Measurements from ENCODE around the gene IFI6.
A peak's percentile ranks its signal among the peaks of the same experiment; 100 is the strongest.

DNA sequence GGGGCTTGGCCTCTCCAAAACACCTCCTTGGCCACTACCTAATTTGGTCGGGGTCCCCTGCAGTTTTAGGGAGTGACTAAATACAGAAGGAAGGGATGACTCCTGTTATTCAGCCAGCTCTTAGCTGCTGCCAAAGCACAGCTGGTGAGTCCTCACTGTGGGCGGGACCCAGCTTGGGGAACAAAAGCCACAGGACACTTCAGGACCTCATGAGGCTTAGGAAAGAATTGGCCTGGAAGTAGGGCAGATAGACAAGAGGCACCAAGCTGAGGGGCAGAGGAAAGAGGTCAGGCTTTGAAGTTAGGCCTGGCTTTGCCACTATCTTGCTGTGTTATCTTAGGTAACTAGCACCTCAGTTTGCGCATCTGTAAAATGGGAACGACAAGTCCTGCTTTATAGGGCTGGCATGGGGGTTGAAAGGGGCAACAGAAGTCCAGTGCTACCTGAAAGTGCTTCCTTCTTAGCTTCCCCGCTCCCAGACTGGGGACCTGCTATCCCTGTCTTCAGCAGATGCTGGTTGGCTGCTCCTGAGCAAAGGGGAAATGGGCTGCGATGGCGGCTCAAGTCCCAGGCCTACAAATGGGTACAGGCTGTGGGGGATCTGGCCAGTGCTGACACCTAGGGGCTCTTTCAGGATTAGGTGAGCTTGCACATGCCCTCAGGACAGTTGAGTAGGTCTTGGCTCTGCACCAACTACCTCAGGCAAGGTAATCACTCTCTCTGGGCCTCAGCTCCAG lies 15.7 kb downstream of the IFI6 start:
- TF ChIP-seq, protein P1, sequence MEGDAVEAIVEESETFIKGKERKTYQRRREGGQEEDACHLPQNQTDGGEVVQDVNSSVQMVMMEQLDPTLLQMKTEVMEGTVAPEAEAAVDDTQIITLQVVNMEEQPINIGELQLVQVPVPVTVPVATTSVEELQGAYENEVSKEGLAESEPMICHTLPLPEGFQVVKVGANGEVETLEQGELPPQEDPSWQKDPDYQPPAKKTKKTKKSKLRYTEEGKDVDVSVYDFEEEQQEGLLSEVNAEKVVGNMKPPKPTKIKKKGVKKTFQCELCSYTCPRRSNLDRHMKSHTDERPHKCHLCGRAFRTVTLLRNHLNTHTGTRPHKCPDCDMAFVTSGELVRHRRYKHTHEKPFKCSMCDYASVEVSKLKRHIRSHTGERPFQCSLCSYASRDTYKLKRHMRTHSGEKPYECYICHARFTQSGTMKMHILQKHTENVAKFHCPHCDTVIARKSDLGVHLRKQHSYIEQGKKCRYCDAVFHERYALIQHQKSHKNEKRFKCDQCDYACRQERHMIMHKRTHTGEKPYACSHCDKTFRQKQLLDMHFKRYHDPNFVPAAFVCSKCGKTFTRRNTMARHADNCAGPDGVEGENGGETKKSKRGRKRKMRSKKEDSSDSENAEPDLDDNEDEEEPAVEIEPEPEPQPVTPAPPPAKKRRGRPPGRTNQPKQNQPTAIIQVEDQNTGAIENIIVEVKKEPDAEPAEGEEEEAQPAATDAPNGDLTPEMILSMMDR (IDR thresholded peaks at IDR 0.05), result no peak
- TF ChIP-seq POLR2A (IDR thresholded peaks at IDR 0.05), result peak in 1 of 2 donors; percentile 32
